ENCODE results near the gene ROCK2. TPM values are rescaled to one million over a fixed set of nuclear protein-coding genes. Genes with fewer than 3 reads are reported as not detected.

ROCK2 gene
- total RNA-seq, 1 donor, result 7.0 TPM

DNA sequence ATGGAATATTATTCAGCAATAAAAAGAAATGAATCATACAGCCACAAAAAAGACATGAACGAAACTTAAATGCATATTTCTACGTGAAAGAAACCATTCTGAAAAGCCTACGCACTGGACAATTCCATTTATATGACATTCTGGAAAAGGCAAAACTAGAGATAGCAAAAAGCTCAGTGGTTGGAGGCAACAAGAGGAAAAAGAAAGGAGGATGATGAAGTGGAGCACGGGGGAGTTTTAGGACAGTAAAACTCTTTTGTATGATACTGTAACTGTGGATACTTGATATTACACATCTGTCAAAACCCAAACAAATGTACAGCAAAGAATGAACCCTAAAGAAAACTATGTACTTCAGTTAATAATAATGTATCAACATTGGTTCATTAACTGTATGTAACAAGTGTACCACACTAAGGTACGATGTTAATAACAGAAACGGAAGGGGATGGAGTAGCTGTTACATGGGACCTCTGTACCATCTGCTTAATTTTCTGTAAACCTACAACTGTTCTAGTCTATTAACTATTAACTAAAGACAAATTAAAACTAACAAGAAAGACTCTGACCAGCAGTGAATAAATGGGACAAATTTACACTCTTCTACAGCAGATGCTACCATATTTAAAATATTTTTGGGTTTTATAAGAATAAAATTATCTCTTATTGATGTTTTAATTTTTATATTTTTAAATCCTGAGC, 31.5 kb downstream of the ROCK2 start:
- no peak for DNase-seq (ENCODE audit: low read depth in 2 of 3, low spot score in 2 of 3)

GRCh38 chr2:11311543-11311942, 32.9 kb downstream of the ROCK2 start:
- no peak for DNase-seq (ENCODE audit: low read depth in 2 of 3, low spot score in 2 of 3)

- no peak for DNase-seq (ENCODE audit: low read depth in 2 of 3, low spot score in 2 of 3)
These were observed 34.2 kb downstream of the ROCK2 start for GRCh38 chr2:11310212-11310611.

GRCh38 chr2:11309706-11310105, 34.7 kb downstream of the ROCK2 start:
- DNase-seq (ENCODE audit: low read depth in 2 of 3, low spot score in 2 of 3), result no peak

DNA sequence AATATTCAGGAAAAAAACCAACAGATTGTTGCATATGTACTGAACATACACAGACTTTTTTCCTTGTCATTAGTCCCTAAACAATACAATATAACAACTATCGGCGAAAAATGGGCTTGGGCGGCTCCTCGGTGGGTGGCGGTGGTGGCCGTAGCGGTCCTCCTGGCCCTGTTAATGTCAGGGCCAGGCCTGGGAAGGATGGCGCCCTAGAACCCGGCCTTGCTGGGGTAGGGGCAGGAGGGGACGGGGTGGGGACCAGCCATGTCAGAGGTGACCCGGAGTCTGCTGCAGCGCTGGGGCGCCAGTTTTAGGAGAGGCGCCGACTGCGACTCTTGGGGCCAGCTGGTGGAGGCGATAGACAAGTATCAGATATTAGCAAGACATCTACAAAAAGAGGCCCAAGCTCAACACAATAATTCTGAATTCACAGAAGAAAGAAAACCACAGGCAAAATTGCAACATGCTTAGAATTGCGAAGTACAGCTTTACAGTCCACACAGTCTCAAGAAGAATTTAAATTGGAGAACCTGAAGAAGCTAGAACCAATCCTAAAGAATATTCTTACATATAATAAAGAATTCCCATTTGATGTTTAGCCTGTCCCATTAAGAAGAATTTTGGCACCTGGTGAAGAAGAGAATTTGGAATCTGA, 36.5 kb downstream of the ROCK2 start:
- DNase-seq (ENCODE audit: low read depth in 2 of 3, low spot score in 2 of 3), result no peak

DNA sequence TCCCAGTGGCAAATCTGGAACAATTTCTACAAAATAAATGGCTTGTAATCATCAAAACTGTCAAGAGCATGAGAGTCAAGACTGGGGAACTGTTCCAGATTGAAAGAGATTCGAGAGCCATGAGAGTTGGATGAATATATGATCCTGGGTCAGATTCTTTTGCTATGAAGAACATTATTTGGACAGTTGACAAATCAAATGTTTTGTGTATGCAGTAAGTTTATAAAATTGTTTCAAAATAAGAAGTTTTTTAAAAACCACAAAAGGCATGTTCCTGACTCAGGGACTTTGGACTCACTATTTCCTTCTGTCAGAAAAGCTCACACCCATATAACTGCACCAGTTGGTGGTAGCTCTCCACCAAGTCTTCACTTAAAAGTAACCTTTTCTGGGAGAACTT, 38.5 kb downstream of the ROCK2 start:
- DNase-seq (ENCODE audit: low read depth in 2 of 3, low spot score in 2 of 3), result no peak

DNA sequence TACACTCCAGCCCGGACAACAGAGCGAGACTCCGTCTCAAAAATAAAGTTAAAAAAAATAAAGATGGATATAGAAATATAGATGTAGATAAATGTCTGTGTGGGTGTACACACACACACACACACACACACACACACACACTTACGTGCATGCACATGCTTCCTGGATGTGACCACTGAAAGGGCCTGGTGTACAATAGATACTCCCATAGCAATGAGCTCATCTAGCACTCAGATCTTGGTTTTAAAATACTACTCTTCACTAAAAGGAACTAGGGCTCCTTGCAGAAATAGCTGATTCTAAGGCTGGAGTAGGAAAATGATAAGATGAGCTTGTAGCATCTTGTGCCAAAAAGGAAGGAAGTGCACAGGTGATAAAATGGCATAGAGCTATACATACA, 39.1 kb downstream of the ROCK2 start:
- peak in 2 of 3 donors; percentile 23 to 44 for DNase-seq (ENCODE audit: low read depth in 2 of 3, low spot score in 2 of 3)

GRCh38 chr2:11304476-11304875, 40.0 kb downstream of the ROCK2 start:
- no peak for DNase-seq (ENCODE audit: low read depth in 2 of 3, low spot score in 2 of 3)

DNA sequence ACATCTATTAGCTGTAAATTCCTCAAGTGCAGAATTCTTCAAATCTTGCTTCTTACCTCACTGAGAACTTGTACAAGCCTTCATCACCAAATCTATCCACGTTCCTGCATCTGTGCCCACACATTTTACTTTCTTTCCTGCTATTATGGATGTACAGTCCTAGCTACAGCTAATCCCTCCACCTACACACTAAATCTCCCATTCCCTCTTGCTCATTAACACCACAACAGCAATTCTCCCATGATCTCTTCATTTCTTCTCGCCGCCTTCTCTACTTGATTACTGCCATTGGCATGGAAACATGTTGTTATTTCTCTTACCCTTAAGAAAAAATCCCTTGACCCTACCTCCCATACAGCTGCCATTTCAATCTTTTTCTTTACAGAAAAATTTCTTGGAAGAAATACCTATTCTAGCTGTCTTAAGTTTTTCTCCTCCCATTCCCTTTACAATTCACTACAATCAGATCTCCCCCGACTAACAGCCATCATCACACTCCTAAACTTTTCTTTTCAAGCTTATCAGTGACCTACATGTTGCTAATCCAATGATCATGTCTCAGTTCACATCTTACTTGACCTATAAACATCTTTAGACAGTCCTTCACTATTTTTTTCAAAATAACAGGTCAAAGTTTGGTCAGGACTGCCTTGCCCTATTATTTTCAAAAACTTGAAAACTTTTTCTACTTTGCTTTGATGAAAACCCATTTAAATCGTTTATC, 41.0 kb downstream of the ROCK2 start:
- no peak for DNase-seq (ENCODE audit: low read depth in 2 of 3, low spot score in 2 of 3)

- DNase-seq (ENCODE audit: low read depth in 2 of 3, low spot score in 2 of 3), result no peak
These were observed 45.0 kb downstream of the ROCK2 start for GRCh38 chr2:11299439-11299838.

- no peak for DNase-seq (ENCODE audit: low read depth in 2 of 3, low spot score in 2 of 3)
These were observed 45.8 kb downstream of the ROCK2 start for GRCh38 chr2:11298592-11298991.

- no peak for DNase-seq (ENCODE audit: low read depth in 2 of 3, low spot score in 2 of 3)
These were observed 48.0 kb downstream of the ROCK2 start for GRCh38 chr2:11296401-11296800.

GRCh38 chr2:11292464-11293255, 51.8 kb downstream of the ROCK2 start:
- no peak for DNase-seq (ENCODE audit: low read depth in 2 of 3, low spot score in 2 of 3)

DNA sequence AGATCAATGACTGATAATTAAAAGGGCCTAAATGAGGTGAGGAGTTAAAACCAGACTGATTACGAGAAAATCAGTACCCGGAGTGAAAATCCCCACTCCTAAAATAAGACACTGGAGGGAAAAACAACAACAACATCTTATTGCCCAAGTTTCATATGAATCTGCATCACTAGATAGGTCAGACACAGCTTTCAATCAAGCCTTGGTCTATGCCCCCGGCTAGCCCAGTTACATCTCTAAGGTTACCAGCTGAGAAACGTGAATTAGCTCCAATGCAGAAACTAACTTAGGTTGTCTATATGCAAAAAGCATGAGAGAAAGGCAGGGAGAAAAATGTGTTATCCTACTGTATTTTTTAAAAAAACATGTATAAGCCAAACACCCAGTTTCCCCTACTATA, 53.7 kb downstream of the ROCK2 start:
- no peak for DNase-seq (ENCODE audit: low read depth in 2 of 3, low spot score in 2 of 3)

- no peak for DNase-seq (ENCODE audit: low read depth in 2 of 3, low spot score in 2 of 3)
These were observed 54.2 kb downstream of the ROCK2 start for GRCh38 chr2:11290211-11290610.

GRCh38 chr2:11288431-11288830, 56.0 kb downstream of the ROCK2 start:
- no peak for DNase-seq (ENCODE audit: low read depth in 2 of 3, low spot score in 2 of 3)

- DNase-seq (ENCODE audit: low read depth in 2 of 3, low spot score in 2 of 3), result no peak
These were observed 57.7 kb downstream of the ROCK2 start for GRCh38 chr2:11286749-11287148.

- DNase-seq (ENCODE audit: low read depth in 2 of 3, low spot score in 2 of 3), result no peak
These were observed 58.1 kb downstream of the ROCK2 start for GRCh38 chr2:11286323-11286722.

DNA sequence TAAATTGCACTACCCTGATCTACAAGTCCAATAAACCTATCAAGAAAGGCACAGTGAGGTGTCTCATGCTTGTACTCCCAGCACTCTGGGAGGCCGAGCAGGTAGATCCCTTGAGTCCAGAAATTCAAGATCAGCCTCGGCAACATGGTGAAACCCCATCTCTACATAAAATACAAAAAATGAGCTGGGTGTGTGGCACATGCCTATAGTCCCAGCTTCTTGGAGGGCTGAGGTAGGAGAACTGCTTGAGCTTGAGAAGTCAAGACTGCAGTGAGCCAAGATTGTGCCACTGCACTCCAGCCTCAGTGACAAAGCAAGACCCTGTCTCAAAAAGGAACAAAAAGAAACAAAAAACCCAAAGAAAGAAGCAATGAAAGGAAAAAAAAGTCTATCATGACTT, 58.9 kb downstream of the ROCK2 start:
- DNase-seq (ENCODE audit: low read depth in 2 of 3, low spot score in 2 of 3), result no peak

- DNase-seq (ENCODE audit: low read depth in 2 of 3, low spot score in 2 of 3), result peak in 1 of 3 donors; percentile 7
These were observed 63.2 kb downstream of the ROCK2 start for GRCh38 chr2:11281186-11281585.

DNA sequence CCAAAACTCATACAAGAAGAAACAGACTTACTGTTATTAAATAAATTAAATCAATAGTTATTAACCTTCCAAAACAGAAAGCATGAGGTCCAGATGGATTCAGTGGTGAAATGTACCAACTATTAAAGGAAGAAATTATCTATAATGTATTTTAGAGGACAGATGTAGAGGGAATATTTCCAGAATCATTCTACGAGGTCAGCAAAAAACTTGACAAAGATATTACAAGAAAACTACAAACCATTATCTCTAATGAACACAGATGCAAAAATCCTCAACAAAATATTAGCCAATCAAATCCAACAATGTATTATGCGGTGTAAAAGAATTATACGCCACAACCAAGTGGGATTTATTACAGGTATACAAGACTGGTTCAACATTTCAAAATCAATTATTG, 63.7 kb downstream of the ROCK2 start:
- no peak for DNase-seq (ENCODE audit: low read depth in 2 of 3, low spot score in 2 of 3)

Measured in hematopoietic multipotent progenitor cell (in vitro differentiated cells).